Non-pigmented ciliary epithelial cell (primary cell): ENCODE data around the gene NFKBIZ.

ENCODE experiments used
- DNase-seq: peaks from one replicate; pipeline ENCODE4 v3.0.0-alpha.2; 2010; ENCODE audit warnings: low read depth

Gene NFKBIZ

DNA sequence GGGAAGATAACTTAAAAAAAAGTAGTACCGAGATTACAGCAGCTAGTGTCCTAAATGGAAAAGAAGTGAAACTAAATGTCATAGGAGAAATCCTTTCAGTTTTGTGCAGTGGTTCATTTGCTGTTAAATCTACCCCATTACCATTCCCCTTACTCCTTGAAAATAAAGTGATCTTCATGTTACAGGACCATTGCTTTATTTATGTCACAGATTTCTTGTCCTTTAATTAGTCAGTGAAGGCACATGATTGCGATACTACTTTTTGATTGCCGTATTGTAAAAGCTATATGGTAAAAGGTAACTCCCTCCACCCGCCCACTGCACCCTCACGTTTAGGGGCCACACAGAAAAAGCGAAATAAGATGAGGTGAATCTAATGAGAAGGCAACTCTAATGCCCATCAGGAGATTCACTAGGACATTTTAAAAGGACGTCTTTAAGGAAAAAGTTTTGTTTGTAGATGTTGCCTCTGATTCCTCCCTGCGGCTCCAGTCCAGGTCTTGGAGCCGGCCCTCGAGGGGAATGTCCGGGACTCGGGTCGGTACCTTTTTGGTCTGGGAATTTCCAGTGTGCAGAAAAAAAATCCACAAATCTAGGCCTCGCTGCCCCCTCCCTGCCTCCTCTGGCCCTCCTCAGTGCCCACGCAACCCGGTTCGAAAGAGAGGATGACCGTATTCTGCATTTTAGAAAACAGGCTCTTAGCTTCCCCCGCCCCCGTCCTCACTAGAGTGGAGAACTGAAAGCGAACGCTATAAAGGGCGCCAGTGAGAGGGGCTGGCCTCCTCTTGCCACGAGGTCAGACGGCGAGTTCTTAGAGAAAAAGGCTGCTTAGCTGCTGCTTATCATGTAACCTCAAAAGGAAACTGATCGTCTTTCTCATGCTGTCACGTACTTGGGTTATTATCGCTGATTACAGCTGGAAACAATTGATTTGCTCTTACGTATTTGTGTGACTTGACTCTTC is 21.8 kb upstream of the NFKBIZ start:
- no peak for DNase-seq

DNA sequence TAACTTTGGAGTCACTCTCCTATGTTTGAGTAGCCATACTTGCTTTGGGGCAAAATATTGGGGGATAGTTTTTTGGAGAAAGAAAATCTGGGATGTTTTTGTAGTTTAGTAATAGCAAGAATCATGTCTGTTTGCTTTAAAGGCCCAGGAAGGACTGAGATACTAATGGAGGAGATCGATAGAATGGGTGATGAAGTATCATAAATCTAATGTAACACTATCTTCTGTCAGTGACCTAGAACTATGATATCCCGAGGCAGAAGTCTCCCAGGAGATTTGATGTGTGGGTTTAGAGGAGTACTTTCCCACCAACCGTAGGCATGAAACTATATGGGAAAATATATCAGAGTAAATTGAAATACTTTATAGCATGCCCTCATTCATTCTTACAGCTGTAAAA is 21.0 kb upstream of the NFKBIZ start:
- DNase-seq: no peak

DNA sequence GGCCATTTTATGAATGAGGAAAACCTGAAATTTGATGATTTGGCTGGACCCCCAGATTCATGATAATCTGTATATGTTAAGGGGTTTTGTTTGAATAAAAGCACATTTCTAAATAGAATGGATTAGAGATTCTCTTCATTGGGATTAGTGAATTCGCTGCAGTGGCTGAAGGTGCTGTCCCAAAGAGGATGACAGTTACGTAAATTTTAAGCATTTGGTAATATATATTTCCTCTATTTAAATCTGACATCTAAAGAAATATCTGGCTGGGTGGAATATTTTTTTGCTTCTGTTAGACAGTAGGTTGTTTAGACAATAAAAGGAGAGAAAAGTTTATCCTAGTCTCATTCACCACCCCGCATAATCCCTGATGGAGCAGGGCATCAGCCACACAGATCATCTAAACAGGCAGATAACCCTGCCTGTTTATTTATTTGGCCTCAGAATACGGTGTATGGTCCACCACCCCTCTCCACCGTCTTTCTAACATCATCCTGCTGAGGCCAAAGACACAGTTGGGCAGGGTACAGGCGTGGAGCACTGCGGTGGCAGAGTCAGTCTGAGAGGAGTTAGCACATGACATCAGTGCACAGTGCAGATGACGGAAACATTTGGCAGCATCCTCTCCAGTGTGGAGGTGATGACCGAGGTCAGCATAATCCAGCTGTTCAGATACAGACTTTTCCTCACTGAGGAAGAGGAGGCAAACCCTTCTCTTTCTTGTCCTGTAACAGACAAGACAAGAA is 20.4 kb upstream of the NFKBIZ start:
- no peak for DNase-seq

DNA sequence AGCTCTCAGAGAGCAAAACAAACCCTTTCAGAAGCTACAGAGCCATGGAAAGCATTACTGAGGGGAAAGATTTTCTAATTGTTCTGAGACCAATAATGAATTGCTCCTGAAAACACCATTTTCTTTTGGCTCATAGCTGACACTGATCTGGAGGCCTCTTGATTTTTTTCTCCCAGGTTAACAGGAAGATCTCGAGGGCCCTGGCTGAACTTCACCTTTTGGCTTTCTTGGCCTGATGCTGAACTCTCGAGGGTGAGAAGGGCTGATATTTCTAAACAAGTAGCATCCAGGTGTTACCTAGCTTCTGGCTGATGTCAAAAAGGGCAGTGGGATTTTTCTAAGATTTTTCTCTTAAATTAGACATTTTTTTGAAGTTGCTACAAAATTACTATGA is 19.9 kb upstream of the NFKBIZ start:
- DNase-seq: no peak

DNA sequence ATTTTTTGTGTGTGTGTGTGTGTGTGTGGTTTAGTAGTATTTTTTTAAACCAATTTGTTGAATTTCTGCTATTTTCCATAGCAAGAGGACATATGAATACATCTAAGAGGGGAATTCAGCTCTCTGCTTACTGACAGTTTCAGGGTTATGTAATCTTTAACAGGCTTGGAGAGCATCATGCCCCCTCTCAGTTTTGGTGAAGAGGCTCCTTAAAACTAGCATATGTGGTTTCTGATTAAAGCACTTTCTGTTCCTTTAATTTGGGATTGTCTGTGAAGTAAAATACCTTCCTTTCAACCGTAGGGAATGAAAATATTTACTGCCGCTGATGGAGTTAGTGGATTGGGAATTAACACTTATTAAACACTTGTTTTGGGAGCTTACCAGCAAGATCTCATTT is 19.4 kb upstream of the NFKBIZ start:
- no peak for DNase-seq

DNA sequence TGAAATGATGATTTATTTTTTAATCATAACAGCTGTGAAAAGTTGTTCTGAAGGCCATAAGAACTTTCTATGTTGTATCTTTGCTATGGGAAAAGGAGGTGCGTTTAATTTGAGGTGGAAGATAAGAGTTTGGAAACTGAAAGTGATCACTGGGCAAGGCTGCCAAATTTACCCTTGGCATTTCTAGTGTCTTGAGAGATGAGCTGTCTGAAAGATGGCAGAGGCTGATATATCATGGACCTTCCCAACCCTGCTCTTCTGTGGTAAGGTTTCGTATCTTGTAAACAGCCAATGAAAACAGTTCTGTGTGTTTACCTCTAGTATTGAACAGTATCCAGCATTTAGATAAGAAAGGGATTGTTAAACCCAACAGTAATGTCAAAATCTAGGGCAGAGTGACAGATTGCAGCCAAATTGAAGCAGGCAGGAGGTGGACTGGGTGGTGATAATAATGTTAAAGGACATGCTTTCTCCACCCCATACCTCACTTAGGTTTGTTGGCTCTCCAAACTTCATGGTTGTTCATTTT is 15.8 kb upstream of the NFKBIZ start:
- DNase-seq: no peak

DNA sequence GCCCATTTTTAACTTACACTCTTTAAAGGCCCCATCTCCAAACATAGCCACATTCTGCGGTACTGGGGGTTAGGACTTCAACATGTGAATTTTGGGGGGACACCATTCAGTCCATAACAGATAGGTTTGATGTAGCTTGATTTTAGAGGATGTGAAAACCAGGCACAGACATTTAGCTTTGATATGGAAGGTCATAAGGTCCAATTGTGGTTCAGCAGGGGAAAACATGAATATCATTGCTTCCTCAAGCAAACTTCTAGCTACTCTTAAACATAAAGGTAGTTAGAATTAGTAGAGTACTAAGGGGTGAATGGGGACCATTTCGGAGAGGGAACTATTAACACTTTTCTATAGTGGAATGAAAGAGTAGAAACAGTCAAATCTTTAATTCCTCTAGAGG is 13.6 kb upstream of the NFKBIZ start:
- DNase-seq: no peak

DNA sequence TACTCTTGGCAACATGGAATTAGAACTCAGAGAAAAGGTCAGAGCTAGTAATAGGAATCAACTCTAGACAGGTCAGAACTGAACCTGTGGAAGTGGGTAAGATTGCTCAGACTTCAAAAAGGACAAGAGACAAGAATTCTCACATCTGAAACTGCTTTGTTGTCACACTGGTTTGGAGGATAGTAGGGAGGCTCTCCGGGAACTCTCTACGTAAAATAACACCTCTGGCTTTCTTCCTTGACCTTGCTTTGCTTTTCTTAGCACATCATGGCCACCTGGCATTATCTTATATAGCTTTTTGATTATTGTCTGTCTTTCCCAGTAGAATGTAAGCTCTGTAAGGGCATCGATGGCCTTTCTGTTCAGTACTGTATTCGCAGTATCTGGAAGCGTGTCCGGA is 13.2 kb upstream of the NFKBIZ start:
- no peak for DNase-seq

DNA sequence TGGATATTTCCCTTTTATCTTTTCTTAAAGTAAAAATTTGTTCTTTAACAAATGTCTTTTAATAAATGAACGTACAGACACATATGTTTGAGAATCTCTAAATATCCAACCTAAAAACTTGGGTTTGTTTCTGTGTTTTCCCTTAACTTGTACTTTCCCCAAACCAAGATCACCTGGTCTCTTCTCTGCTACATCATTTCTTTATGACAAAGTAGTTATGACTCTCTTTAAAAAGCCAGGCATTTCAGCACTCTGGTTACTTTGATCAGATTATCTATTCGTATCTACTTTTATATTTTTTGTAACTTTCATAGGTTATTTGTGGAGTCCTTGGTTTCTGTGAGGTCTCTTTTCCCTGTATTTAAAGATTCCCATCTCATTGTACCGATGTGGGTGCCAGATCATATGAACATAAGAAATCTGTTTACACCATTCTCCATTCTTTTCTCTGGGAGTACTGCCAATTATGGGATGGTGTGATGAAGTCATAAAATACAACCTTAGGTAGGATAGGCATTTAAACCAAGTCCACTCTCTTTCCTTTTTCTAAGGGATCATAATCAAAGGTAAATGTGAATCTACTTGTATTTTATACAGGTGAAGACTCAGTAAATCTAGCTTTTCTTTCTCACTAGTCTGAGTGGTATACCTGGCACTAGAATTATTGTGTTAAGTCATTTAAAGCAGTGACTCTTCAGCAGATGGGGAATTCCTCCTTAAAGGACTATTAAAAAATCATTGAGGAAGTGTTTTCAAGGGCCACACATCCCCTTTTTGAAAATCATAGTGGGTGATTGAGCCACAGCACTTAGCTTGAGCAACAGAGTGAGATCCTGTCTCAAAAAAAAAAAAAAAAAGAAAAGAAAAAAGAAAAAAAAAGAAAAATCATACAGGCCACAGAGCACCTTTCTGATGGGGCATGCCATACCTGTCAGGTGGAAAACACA is 12.4 kb upstream of the NFKBIZ start:
- no peak for DNase-seq

DNA sequence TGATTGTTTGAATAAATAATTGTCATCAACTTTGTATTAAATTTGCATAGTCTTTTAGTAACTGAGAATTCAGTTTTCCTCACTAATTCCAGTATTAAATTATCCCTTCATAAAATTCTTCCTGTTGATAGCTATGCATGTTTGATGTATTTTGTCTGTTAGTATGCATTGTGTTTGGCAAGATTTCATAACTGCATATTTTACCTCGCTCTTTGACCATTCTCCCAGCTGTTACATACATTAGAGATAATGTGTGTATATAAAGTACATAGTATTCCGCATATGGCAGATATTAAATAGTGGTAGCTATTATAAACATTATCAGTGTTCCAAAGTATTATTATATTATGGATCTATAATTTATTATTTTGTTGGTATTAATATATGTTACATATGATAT is 10.6 kb upstream of the NFKBIZ start:
- DNase-seq: no peak

DNA sequence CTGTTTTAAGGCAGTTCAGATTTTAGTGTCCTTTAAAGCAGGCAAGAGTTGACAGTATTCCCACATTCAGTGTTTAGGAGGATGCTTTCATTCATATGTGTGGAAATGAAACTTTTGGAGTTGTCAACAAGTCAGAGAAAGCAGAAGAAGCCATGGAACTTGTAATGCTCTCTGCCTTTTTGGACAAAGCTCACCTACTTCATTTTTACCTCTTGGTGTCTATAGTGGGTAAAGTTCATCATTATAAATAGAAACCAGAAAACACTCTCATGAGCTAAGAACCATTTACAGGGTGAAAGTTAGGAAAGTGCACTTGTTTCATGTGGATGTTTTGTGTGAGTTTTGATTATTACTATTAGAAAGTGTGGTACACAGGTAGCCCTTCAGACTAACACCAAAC is 9.2 kb upstream of the NFKBIZ start:
- DNase-seq: no peak

DNA sequence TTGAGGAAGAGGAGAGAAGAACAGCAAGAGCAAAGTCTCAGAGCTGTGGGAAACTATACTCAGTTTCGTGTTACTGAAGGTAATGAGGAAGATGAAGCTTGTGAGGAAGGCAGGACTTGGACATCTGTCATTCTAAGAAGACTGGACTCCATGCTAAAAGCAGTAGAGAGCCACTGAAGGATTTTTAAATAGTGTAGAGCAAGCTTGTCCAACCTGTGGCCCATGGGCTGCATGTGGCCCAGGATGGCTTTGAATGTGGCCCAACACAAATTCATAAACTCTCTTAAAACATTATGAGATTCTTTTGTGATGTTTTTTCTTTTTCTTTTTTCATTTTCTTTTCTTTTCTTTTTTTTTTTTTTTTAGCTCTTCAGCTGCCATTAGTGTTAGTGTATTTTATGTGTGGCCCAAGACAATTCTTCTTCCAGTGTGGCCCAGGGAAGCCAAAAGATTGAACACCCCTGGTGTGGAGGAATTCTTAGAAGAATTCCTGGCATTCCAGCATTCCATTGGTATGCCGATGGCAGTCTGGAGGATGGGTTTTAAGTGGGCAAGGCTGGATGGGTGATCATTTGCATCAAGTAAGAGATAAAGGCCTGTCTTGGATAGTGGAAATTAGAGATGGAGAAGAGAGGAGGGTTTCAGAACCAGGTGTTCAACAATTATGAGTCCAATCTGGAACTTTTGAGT is 6.9 kb upstream of the NFKBIZ start:
- DNase-seq: no peak

DNA sequence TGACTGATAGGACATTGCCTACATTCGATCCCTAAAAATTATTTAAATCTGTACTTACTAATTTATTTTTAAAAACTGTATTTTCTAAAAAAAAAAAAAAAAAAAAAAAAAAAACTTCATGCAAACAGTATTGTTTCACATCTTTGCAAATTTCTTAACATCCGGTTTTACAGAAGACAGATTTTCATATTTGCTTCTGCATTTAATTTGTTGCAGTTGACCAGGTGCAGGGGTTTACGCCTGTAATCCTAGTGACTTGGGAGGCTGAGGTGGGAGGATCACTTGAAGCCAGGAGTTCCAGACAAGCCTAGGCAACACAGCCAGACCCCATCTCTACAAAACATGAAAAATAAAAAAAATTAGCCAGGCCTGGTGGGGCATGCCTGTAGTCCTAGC is 6.4 kb upstream of the NFKBIZ start:
- no peak for DNase-seq

DNA sequence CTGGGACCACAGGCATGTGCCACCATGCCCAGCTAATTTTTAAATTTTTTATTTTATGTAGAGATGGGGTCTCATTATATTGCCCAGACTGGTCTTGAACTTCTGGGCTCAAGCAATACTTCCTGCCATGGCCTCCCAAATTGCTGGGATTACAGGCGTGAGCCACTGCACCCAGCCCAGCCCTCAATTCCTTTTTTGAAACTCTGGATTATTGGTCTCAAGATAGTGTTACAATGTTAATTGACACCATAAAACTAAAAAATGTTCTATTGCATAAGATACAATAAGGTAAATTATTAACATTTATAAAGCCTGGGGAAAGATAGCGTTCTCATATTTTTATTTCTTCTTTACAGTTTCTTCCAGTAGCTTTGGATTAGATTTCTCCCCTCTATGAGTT is 3.9 kb upstream of the NFKBIZ start:
- DNase-seq: no peak

DNA sequence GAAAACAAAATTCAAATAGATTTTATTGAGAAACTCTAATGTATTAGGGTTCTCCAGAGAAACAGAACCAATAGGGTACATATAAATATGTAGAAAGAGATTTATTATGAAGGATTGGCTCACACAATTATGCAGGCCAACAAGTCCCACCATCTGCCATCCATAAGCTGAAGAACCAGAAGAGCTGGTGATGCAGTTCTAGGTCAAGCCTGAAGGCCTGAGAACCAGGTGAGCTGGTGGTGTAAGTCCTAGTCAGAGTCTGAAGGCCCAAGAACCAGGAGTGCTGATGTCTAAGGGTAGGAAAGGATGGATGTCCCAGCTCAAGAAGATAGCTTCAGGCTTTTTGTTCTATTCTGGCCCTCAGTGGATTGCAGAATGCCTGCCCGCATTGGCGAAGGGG is 2.6 kb upstream of the NFKBIZ start:
- no peak for DNase-seq

DNA sequence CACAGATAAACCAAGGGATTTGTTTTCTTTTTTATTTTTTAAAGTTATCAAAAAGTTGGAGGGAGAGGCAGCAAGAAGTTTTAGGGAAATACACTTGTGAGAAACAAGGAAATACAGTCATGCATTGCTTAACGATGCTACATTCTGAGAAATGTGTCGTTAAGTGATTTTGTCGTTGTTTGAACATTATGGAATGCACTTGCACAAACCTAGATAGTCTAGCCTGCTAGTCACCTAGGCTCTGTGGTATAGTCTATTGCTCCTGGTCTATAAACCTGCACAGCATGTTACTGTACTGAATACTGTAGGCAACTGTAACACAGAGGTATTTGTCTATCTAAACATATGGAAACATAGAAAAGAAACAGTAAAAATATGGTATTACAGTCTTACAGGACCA is 2.0 kb upstream of the NFKBIZ start:
- no peak for DNase-seq

DNA sequence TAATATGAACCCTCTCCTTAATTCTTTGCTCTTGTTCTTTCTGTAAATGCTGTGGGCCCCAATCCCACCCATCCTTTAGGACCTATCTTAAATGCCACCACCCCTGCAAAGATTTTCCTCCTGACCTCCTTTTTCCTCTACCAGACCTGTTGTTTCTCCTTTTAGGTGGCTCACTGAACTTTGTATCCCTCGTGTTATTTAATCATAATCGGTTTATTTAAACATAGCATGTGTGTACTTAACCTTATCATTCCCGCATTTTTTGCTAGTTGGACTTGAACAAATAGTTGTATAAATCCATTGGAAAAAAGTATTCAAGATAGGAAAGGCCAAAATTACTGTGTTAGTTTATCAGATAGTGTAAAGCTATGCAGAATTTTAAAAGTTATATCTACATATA is 988 bp upstream of the NFKBIZ start:
- DNase-seq: no peak

DNA sequence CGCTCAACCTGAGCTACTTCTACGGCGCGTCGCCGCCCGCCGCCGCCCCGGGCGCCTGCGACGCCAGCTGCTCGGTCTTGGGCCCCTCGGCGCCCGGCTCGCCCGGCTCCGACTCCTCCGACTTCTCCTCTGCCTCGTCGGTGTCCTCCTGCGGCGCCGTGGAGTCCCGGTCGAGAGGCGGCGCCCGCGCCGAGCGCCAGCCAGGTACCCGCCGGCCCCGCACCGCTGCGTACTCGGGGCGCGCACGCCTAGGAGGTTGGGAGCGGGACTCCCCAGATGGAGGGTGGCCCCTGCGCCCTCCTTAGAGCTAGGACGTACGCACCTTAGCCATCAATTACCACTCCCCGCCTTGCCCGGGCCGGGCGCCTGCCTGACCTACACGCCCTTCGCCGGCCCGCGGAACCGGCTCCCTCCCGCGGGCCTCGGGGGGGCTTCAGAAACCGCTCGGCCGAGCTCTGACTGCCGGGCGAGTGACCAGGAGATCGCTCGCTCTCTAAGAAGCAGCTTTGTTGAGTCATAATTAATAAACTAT is 466 bp downstream of the NFKBIZ start:
- DNase-seq: no peak

DNA sequence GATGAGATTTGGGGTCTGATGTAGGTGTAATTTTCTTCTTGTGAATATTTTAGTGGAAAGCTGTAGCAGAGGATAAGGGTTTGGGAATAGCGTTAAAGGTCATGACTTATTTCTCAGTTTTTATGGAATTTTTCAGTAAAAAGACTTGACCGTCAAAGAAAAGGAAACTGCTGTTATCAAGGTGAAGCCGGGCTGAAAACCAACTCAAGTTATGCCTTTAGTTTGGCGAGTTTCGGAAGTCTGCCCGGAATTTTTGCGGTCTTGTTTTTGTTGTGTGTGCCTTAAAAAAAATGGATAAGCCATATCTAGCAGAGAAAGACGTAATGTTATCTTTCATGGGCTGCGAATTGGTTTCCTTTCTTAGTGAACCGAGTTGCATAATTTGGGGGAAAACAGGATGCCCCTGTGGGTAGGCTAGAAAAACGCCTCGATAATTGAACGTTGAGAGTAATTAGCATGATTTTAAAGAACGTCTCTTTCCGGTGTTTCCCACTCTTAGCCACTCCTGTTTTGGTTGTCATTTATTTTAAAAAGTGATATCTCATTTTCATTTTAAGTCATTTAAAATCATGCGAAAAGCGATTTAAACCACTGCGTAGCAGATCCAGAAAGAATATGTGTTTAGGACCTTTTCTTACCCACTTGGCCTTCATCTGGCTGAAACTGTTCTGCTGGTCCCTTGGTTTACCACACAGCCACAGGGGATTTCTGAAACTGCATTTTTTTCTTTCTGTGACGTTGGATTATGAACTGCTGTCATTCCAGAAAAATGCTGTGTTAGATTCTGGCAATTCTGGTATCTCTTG is 1.1 kb downstream of the NFKBIZ start:
- no peak for DNase-seq

DNA sequence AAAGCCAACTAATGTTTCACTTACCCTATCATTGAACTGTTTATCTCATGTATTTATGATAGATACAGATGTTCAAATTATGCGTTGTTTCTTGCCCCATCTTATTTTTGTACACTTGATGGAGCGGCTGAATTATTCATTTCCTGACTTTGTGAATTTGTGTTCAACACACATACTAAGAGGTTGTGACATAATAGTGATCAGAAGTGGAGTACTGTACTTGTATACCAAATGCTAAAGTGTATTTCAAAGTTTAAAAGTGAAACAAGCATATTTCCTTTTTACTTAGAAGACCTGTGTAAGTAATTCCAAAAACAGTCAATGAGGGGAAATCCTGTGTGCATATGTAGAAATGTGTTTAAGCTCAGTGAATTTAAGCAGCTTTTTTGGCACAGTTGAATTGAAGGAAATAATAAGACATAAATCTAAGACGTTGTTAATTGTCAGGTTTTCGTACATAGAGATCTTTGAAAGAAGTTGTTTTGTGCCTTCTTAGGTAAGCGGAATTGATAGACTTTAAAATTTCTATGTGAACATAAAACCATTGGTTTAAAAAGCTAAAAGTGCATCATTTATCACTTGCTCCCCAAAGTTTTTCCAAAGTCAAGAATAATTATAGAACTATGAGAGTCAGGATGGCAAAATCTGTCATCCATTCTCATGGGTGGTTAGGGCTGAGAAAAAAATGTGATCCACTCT is 1.9 kb downstream of the NFKBIZ start:
- no peak for DNase-seq
